Measurements from ENCODE around the gene MEF2D. TPM values are rescaled to one million over a fixed set of nuclear protein-coding genes. Genes with fewer than 3 reads are reported as not detected.

MEF2D gene
- total and polyA plus RNA-seq, 3 experiments from 2014 or later: 19.2 to 35.4 (median 32.9) TPM

DNA sequence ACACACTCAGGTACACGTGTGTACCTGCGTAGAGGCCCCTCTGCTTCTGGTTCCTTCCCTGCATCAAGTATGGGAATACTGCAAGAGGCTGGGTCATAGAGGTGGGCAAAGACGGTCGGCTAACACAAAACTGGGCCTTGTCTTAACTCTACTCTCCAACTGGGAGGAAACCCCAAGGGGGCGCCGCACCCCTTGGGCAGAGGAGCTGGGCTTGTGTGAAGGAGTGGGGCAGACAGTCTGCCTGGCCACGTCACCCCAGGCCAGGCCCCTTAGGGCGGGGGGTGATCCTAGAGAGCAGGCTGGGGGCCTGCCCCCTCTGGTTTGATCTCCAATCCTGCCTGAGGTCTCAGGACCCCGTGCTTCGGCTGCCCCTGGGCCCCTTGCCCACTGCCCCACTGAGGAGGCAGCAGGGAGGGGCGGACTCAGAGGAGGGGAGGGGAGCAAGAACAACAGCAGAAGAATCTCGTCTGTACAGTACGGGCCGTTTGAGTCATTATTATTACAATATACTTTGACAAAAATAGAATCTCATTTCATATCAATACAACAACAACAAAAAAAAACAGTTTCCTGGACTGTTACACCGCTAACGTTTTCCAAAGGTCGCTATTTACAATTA lies 34.7 kb downstream of the MEF2D start:
- DNase-seq: no peak
- H3K4me3 Mint-ChIP-seq: peak overlapping the region in 2 of 7 donors; percentile 9 to 56
- ChIA-PET POLR2A (no interaction called here), CTCF (interaction anchor here (0.7 to 1.3 kb wide), 3 partner anchors 9 to 143 kb away, joined by 3 to 4 read pairs (median 3); no protein-coding TSS in a partner anchor)
- no peaks in the 10 kb centered on the region for H3K27me3 ChIP-seq (ENCODE audit: insufficient read depth, low read length, poor library complexity, severe bottlenecking)
- H3K27ac ChIP-seq (ENCODE audit: low read depth, low read length): no peak overlapping the region
- H3K27me3 Mint-ChIP-seq: no peaks in the 10 kb centered on the region
- H3K36me3 Mint-ChIP-seq: peaks cover 0 to 64% (median 13%) of the 10 kb centered on the region in 3 donors
- no peaks in the 10 kb centered on the region for H3K9me3 Mint-ChIP-seq
- peaks cover 9 to 30% (median 20%) of the 10 kb centered on the region in 3 donors for H3K4me1 Mint-ChIP-seq
- peaks cover 45% of the 10 kb centered on the region for H3K36me3 ChIP-seq (ENCODE audit: insufficient read depth, low read length)
- H3K27ac Mint-ChIP-seq: peak overlapping the region in 6 of 8 donors; percentile 63 to 96 (median 74)
- H3K9me3 ChIP-seq (ENCODE audit: low read length): no peaks in the 10 kb centered on the region
- H3K4me3 ChIP-seq (ENCODE audit: low read length): no peak overlapping the region
- no peaks in the 10 kb centered on the region for H3K4me1 ChIP-seq (ENCODE audit: insufficient read depth, low read length)

- H3K36me3 ChIP-seq (ENCODE audit: insufficient read depth, low read length): peaks cover 38% of the 10 kb centered on the region
- Mint-ChIP-seq H3K4me1 (peaks cover 9 to 30% (median 20%) of the 10 kb centered on the region in 3 donors), H3K4me3 (no peak overlapping the region), H3K36me3 (peaks cover 0 to 55% (median 13%) of the 10 kb centered on the region in 3 donors), H3K27me3 (no peaks in the 10 kb centered on the region), H3K27ac (peak overlapping the region in 6 of 8 donors; percentile 27 to 70 (median 53)), H3K9me3 (no peaks in the 10 kb centered on the region)
- ChIA-PET POLR2A (no interaction called here), CTCF (interaction anchor here (0.8 kb wide), 1 partner anchor 79 kb away, joined by 3 read pairs; no protein-coding TSS in a partner anchor)
- H3K4me1 ChIP-seq (ENCODE audit: insufficient read depth, low read length): no peaks in the 10 kb centered on the region
- H3K27me3 ChIP-seq (ENCODE audit: insufficient read depth, low read length, poor library complexity, severe bottlenecking): no peaks in the 10 kb centered on the region
- no peaks in the 10 kb centered on the region for H3K9me3 ChIP-seq (ENCODE audit: low read length)
- H3K4me3 ChIP-seq (ENCODE audit: low read length): no peak overlapping the region
- DNase-seq: no peak
- H3K27ac ChIP-seq (ENCODE audit: low read depth, low read length): no peak overlapping the region
Measured at GRCh38 chr1:156464825-156465452, 35.6 kb downstream of the MEF2D start.

- Histone ChIP-seq H3K36me3 (ENCODE audit: insufficient read depth, low read length) (peaks cover 35% of the 10 kb centered on the region), H3K4me3 (ENCODE audit: low read length) (no peak overlapping the region), H3K27me3 (ENCODE audit: insufficient read depth, low read length, poor library complexity, severe bottlenecking) (no peaks in the 10 kb centered on the region), H3K4me1 (ENCODE audit: insufficient read depth, low read length) (no peaks in the 10 kb centered on the region), H3K27ac (ENCODE audit: low read depth, low read length) (no peak overlapping the region), H3K9me3 (ENCODE audit: low read length) (no peaks in the 10 kb centered on the region)
- no peaks in the 10 kb centered on the region for H3K27me3 Mint-ChIP-seq
- peak overlapping the region in 5 of 8 donors; percentile 17 to 74 (median 47) for H3K27ac Mint-ChIP-seq
- DNase-seq: no peak
- ChIA-PET CTCF (no interaction called here), POLR2A (no interaction called here)
- H3K36me3 Mint-ChIP-seq: peaks cover 0 to 49% (median 14%) of the 10 kb centered on the region in 3 donors
- peaks cover 9 to 30% (median 20%) of the 10 kb centered on the region in 3 donors for H3K4me1 Mint-ChIP-seq
- H3K4me3 Mint-ChIP-seq: no peak overlapping the region
- no peaks in the 10 kb centered on the region for H3K9me3 Mint-ChIP-seq
Measured at GRCh38 chr1:156464335-156464734, 36.2 kb downstream of the MEF2D start.

DNA sequence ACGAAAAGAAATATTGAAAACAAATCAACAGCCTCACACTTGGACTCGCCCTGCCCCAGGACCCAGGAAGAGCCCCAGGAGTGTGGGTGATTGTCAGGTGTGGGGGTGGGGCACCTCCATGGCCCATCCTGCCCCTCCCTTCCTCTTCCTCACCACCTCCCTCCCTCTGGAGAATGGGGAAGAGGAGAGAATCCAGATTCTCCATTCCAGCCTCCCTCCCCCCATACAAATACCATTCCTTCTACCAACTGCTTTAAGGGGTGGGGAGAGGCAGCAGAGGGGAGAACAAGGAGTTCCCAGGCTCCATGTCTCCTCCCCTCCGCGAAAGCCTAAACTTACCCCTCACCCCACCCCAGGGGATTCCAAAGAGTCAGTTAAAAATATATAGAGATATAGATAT lies 36.7 kb downstream of the MEF2D start:
- Histone ChIP-seq H3K36me3 (ENCODE audit: insufficient read depth, low read length) (peaks cover 35% of the 10 kb centered on the region), H3K4me3 (ENCODE audit: low read length) (no peak overlapping the region), H3K27me3 (ENCODE audit: insufficient read depth, low read length, poor library complexity, severe bottlenecking) (no peaks in the 10 kb centered on the region), H3K27ac (ENCODE audit: low read depth, low read length) (no peak overlapping the region), H3K9me3 (ENCODE audit: low read length) (no peaks in the 10 kb centered on the region), H3K4me1 (ENCODE audit: insufficient read depth, low read length) (no peaks in the 10 kb centered on the region)
- Mint-ChIP-seq H3K36me3 (peaks cover 0 to 47% (median 13%) of the 10 kb centered on the region in 3 donors), H3K27ac (peak overlapping the region in 5 of 8 donors; percentile 4 to 68 (median 55)), H3K27me3 (no peaks in the 10 kb centered on the region), H3K9me3 (no peaks in the 10 kb centered on the region), H3K4me1 (peaks cover 7 to 29% (median 20%) of the 10 kb centered on the region in 3 donors), H3K4me3 (no peak overlapping the region)
- POLR2A ChIA-PET: no interaction called here
- DNase-seq: no peak
- CTCF ChIA-PET: interaction anchor here (1.4 kb wide), 1 partner anchor 17 kb away, joined by 3 read pairs; no protein-coding TSS in a partner anchor

DNA sequence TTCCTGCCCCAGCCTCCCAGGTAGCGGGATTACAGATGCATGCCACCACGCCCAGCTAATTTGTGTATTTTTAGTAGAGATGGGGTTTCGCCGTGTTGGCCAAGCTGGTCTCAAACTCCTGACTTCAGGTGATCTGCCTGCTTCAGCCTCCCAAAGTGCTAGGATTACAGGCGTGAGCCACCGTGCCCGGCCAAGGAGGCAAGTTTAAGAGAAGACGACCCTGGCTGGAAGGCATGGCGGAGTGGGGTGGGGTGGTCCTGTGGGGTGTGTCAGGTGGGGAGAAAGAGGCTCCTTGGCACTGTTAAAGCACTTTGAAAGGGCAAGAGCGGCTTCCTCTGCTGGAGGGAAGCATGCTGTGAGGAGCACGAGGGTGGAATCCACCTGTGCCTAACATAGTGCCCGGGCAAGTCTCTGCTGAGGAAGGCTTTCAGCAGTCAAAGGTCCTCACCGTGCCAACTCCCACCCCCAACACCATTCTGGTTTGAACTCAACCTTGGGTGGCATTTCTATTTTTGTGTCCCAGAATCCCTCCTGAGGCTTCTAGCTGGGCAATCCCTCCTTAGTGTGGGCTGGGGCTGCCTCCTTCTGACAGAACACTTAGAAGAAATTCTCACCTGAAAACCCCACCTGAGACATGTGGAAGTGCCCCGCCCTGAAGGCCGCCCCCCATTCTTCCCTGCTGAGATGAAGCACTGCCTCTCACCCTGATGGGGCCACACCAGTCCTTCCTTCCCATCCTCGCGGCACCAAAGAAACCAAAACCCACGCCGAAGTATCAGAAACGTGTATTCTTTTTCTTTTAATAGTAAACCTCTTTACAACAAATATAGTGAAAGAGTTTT lies 37.4 kb downstream of the MEF2D start:
- Histone ChIP-seq H3K36me3 (ENCODE audit: insufficient read depth, low read length) (peaks cover 28% of the 10 kb centered on the region), H3K27me3 (ENCODE audit: insufficient read depth, low read length, poor library complexity, severe bottlenecking) (no peaks in the 10 kb centered on the region), H3K4me3 (ENCODE audit: low read length) (no peak overlapping the region), H3K27ac (ENCODE audit: low read depth, low read length) (no peak overlapping the region), H3K4me1 (ENCODE audit: insufficient read depth, low read length) (no peaks in the 10 kb centered on the region), H3K9me3 (ENCODE audit: low read length) (no peaks in the 10 kb centered on the region)
- Mint-ChIP-seq H3K4me3 (no peak overlapping the region), H3K9me3 (no peaks in the 10 kb centered on the region), H3K36me3 (peaks cover 0 to 40% (median 11%) of the 10 kb centered on the region in 3 donors), H3K27ac (peak overlapping the region in 7 of 8 donors; percentile 4 to 91 (median 62)), H3K4me1 (peaks cover 5 to 27% (median 20%) of the 10 kb centered on the region in 3 donors), H3K27me3 (no peaks in the 10 kb centered on the region)
- CTCF ChIA-PET: interaction anchor here (1.4 kb wide), 1 partner anchor 17 kb away, joined by 3 read pairs; no protein-coding TSS in a partner anchor
- POLR2A ChIA-PET: no interaction called here
- no peak for DNase-seq

DNA sequence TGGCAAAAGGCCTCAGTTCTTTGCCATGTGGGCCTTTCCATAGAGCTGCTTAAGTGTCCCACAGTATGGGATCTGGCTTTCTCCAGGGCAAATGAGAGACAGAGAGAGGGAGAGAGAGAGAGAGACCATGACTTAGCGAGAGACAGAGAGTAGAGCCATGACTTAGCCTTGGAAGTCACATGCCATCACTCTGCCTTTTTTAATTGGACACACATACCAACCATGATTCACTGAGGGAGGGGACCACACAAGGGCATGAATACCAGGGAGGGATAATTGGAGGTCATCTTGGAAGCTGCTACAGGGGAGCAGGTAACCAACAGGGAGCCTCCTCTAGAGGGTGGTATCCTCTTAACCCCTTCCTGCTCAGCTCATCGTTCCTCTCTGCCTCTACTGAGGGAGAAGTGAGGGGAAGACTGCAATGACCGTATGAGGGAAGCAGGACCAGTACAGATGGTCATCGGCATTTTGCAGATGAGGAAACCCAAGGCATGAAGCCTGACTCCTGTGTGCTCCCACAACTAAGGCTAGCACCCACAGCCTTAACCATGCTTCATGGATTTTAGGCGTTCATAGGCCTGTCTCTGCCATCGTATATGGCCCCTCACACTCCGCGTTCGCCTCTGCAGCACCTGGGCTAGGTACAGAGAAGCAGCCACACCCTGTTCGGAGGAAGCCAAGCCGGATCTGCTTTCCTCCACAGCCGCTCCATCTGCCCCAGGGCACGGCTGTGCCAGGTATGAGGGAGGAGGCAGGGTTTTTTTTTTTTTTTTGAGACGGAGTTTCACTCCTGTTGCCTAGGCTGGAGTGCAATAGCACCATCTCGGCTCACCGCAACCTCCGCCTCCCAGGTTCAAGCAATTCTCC lies 38.6 kb downstream of the MEF2D start:
- peaks cover 9 to 37% (median 28%) of the 10 kb centered on the region in 3 donors for H3K4me1 Mint-ChIP-seq
- Histone ChIP-seq H3K9me3 (ENCODE audit: low read length) (no peaks in the 10 kb centered on the region), H3K27me3 (ENCODE audit: insufficient read depth, low read length, poor library complexity, severe bottlenecking) (no peaks in the 10 kb centered on the region), H3K27ac (ENCODE audit: low read depth, low read length) (no peak overlapping the region), H3K4me3 (ENCODE audit: low read length) (no peak overlapping the region), H3K36me3 (ENCODE audit: insufficient read depth, low read length) (peaks cover 20% of the 10 kb centered on the region), H3K4me1 (ENCODE audit: insufficient read depth, low read length) (peaks cover 4% of the 10 kb centered on the region)
- CTCF ChIA-PET: interaction anchor here (0.8 to 2.1 kb wide), 4 partner anchors 16 to 119 kb away, joined by 3 to 7 read pairs (median 5); no protein-coding TSS in a partner anchor
- DNase-seq: no peak
- H3K4me3 Mint-ChIP-seq: peak overlapping the region in 1 of 7 donors; percentile 43
- peaks cover 0 to 33% (median 10%) of the 10 kb centered on the region in 3 donors for H3K36me3 Mint-ChIP-seq
- POLR2A ChIA-PET: no interaction called here
- no peaks in the 10 kb centered on the region for H3K9me3 Mint-ChIP-seq
- H3K27me3 Mint-ChIP-seq: peaks cover 0 to under 1% of the 10 kb centered on the region in 2 donors
- H3K27ac Mint-ChIP-seq: peak overlapping the region in 5 of 8 donors; percentile 2 to 59 (median 18)

DNA sequence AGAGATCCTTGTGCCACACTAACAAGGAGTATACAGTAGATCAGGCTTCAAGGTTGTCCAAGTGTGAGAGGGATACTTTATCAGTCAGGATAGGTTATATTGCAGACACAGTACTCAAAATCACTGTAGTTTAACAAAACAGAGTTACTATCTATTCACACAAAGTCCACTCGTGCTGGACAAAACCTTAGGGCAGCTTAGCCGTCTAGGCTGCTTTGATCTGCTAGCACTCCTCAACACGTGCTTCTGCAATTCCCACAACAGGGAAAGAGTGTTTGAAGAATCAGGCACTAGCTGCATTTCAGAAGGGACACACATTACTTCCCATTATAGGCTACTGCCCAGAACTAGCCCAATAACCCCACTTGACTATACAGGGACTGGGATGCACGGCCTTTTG lies 39.5 kb downstream of the MEF2D start:
- Mint-ChIP-seq H3K27ac (peak overlapping the region in 6 of 8 donors; percentile 9 to 77 (median 62)), H3K27me3 (peaks cover 0 to 1% of the 10 kb centered on the region in 2 donors), H3K36me3 (peaks cover 0 to 28% (median 10%) of the 10 kb centered on the region in 3 donors), H3K4me1 (peaks cover 15 to 44% (median 37%) of the 10 kb centered on the region in 3 donors), H3K9me3 (no peaks in the 10 kb centered on the region), H3K4me3 (no peak overlapping the region)
- Histone ChIP-seq H3K36me3 (ENCODE audit: insufficient read depth, low read length) (peaks cover 11% of the 10 kb centered on the region), H3K9me3 (ENCODE audit: low read length) (no peaks in the 10 kb centered on the region), H3K4me1 (ENCODE audit: insufficient read depth, low read length) (peaks cover 11% of the 10 kb centered on the region), H3K27ac (ENCODE audit: low read depth, low read length) (no peak overlapping the region), H3K4me3 (ENCODE audit: low read length) (no peak overlapping the region), H3K27me3 (ENCODE audit: insufficient read depth, low read length, poor library complexity, severe bottlenecking) (no peaks in the 10 kb centered on the region)
- CTCF ChIA-PET: interaction anchor here (1.0 to 2.1 kb wide), 3 partner anchors 15 to 120 kb away, joined by 3 to 7 read pairs (median 6); no protein-coding TSS in a partner anchor
- POLR2A ChIA-PET: no interaction called here
- no peak for DNase-seq

Measured in CD8-positive, alpha-beta memory T cell (primary cell).